ENCODE results near the gene CADPS. TPM values are rescaled to one million over a fixed set of nuclear protein-coding genes. Genes with fewer than 3 reads are reported as not detected.

The CADPS gene
- total RNA-seq, 1 donor from 2014 or later, result 2.7 TPM

- Histone ChIP-seq H3K4me3 (no peak overlapping the region), H3K9me3 (no peaks in the 10 kb centered on the region), H3K27ac (no peak overlapping the region), H3K36me3 (no peaks in the 10 kb centered on the region), H3K4me1 (no peaks in the 10 kb centered on the region), H3K27me3 (ENCODE audit: low read depth) (no peaks in the 10 kb centered on the region)
- ATAC-seq, result no peak
- no peak for TF ChIP-seq CTCF (IDR thresholded peaks at IDR 0.05)
- intact Hi-C loops (cut with DNase I), result no loop called here
- DNase-seq, result no peak
Observed at GRCh38 chr3:62793946-62794345, 81.3 kb downstream of the CADPS start.

- no peaks in the 10 kb centered on the region for H3K9me3 ChIP-seq
- no peak overlapping the region for H3K4me3 ChIP-seq
- H3K4me1 ChIP-seq, result no peaks in the 10 kb centered on the region
- ATAC-seq (no peak), DNase-seq (no peak)
- H3K27ac ChIP-seq, result no peak overlapping the region
- no peaks in the 10 kb centered on the region for H3K36me3 ChIP-seq
- TF ChIP-seq CTCF (IDR thresholded peaks at IDR 0.05), result no peak
- H3K27me3 ChIP-seq (ENCODE audit: low read depth), result no peaks in the 10 kb centered on the region
- intact Hi-C loops (cut with DNase I), result no loop called here
Observed at GRCh38 chr3:62785384-62785783, 89.8 kb downstream of the CADPS start.

GRCh38 chr3:62781121-62781520 is 94.1 kb downstream of the CADPS start:
- Histone ChIP-seq H3K36me3 (no peaks in the 10 kb centered on the region), H3K4me3 (no peak overlapping the region), H3K9me3 (no peaks in the 10 kb centered on the region), H3K4me1 (no peaks in the 10 kb centered on the region), H3K27ac (no peak overlapping the region), H3K27me3 (ENCODE audit: low read depth) (no peaks in the 10 kb centered on the region)
- DNase-seq (no peak), ATAC-seq (no peak)
- intact Hi-C loops (cut with DNase I), result no loop called here
- no peak for TF ChIP-seq CTCF (IDR thresholded peaks at IDR 0.05)

- ATAC-seq (no peak), DNase-seq (no peak)
- Histone ChIP-seq H3K4me1 (no peaks in the 10 kb centered on the region), H3K27ac (no peak overlapping the region), H3K27me3 (ENCODE audit: low read depth) (no peaks in the 10 kb centered on the region), H3K36me3 (no peaks in the 10 kb centered on the region), H3K9me3 (no peaks in the 10 kb centered on the region), H3K4me3 (no peak overlapping the region)
- no peak for TF ChIP-seq CTCF (IDR thresholded peaks at IDR 0.05)
- intact Hi-C loops (cut with DNase I), result no loop called here
Observed at GRCh38 chr3:62777674-62778073, 97.5 kb downstream of the CADPS start.

- intact Hi-C loops (cut with DNase I), result no loop called here
- Histone ChIP-seq H3K9me3 (no peaks in the 10 kb centered on the region), H3K4me1 (no peaks in the 10 kb centered on the region), H3K4me3 (no peak overlapping the region), H3K27ac (no peak overlapping the region), H3K27me3 (ENCODE audit: low read depth) (no peaks in the 10 kb centered on the region), H3K36me3 (no peaks in the 10 kb centered on the region)
- DNase-seq (no peak), ATAC-seq (no peak)
- no peak for TF ChIP-seq CTCF (IDR thresholded peaks at IDR 0.05)
Observed at GRCh38 chr3:62777130-62777529, 98.1 kb downstream of the CADPS start.

- no peaks in the 10 kb centered on the region for H3K9me3 ChIP-seq
- H3K4me1 ChIP-seq, result no peaks in the 10 kb centered on the region
- no peaks in the 10 kb centered on the region for H3K27me3 ChIP-seq (ENCODE audit: low read depth)
- intact Hi-C loops (cut with DNase I), result no loop called here
- H3K36me3 ChIP-seq, result no peaks in the 10 kb centered on the region
- H3K4me3 ChIP-seq, result no peak overlapping the region
- H3K27ac ChIP-seq, result no peak overlapping the region
- no peak for TF ChIP-seq CTCF (IDR thresholded peaks at IDR 0.05)
- DNase-seq (no peak), ATAC-seq (no peak)
Observed at GRCh38 chr3:62774221-62774620, 101.0 kb downstream of the CADPS start.
